Inferior parietal cortex (tissue), 1 donor: ENCODE measurements around the gene DUSP8.
"Not testable (repeated sequence)": the region's sequence is repeated elsewhere in the genome, so short reads cannot be mapped to it uniquely, and the experiment has no call there.

Experiments used
- DNase-seq: peaks from one replicate; pipeline ENCODE4 v3.0.0-alpha.2; 2016; ENCODE audit errors: extremely low spot score

DUSP8 gene

GRCh38 chr11:1572197-1573076, at the start of gene DUSP8:
Gene DUSP8, minus strand, starts transcription at chr11:1572271. Its CDS starts 6,445 bp downstream, at chr11:1565826.
- peak; percentile 89 for DNase-seq

- no peak for DNase-seq
These were observed 47.4 kb upstream of the DUSP8 start for GRCh38 chr11:1619449-1619848.

- no peak for DNase-seq
These were observed 46.2 kb upstream of the DUSP8 start for GRCh38 chr11:1618231-1618630.

- no peak for DNase-seq
These were observed 36.3 kb upstream of the DUSP8 start, which contains the start of gene KRTAP5-3 for GRCh38 chr11:1608363-1608762. Gene KRTAP5-3, minus strand, starts transcription at chr11:1608463. Its CDS starts 78 bp downstream, at chr11:1608385.

GRCh38 chr11:1607901-1608300, 35.8 kb upstream of the DUSP8 start:
- DNase-seq, result not testable (repeated sequence)

- DNase-seq, result not testable (repeated sequence)
These were observed 35.2 kb upstream of the DUSP8 start for GRCh38 chr11:1607156-1607845.

- not testable (repeated sequence) for DNase-seq
These were observed 33.9 kb upstream of the DUSP8 start for GRCh38 chr11:1605923-1606322.

- no peak for DNase-seq
These were observed 32.6 kb upstream of the DUSP8 start for GRCh38 chr11:1604711-1605110.

- no peak for DNase-seq
These were observed 32.1 kb upstream of the DUSP8 start for GRCh38 chr11:1604181-1604580.

- no peak for DNase-seq
These were observed 31.6 kb upstream of the DUSP8 start for GRCh38 chr11:1603629-1604028.

- not testable (repeated sequence) for DNase-seq
These were observed 29.6 kb upstream of the DUSP8 start for GRCh38 chr11:1601663-1602062.

GRCh38 chr11:1600626-1601025, 28.6 kb upstream of the DUSP8 start:
- DNase-seq, result no peak

GRCh38 chr11:1598816-1599215, 26.7 kb upstream of the DUSP8 start:
- no peak for DNase-seq

- not testable (repeated sequence) for DNase-seq
These were observed 26.3 kb upstream of the DUSP8 start for GRCh38 chr11:1598406-1598805.

GRCh38 chr11:1597994-1598380, 25.9 kb upstream of the DUSP8 start, which contains the start of gene KRTAP5-2:
Gene KRTAP5-2, minus strand, starts transcription at chr11:1598294. Its CDS starts 44 bp downstream, at chr11:1598250.
- no peak for DNase-seq

GRCh38 chr11:1597331-1597993, 25.4 kb upstream of the DUSP8 start:
- DNase-seq, result no peak

GRCh38 chr11:1596576-1597121, 24.6 kb upstream of the DUSP8 start:
- not testable (repeated sequence) for DNase-seq

- not testable (repeated sequence) for DNase-seq
These were observed 24.0 kb upstream of the DUSP8 start for GRCh38 chr11:1595994-1596575.

GRCh38 chr11:1592628-1593027, 20.6 kb upstream of the DUSP8 start:
- no peak for DNase-seq

GRCh38 chr11:1589996-1590395, 17.9 kb upstream of the DUSP8 start:
- DNase-seq, result no peak

- not testable (repeated sequence) for DNase-seq
These were observed 17.3 kb upstream of the DUSP8 start for GRCh38 chr11:1589191-1589963.
